Transverse colon (tissue), 4 donors: Measurements from ENCODE around the gene BAIAP2L2.

Experiments
- CTCF ChIP-seq, 5 experiments: fragments of 200-600 bp in 3 of 5; fragments of 450-650 bp in 2 of 5; sonication (generic) in 3 of 5; IDR thresholded peaks; 1 replicate in 2 of 5; 2 replicates in 3 of 5; pipeline ENCODE4 v1.5.1; 2016 to 2017; ENCODE audit warnings: antibody characterized with exemption in 5 of 5, inconsistent platforms in 3 of 5, mild to moderate bottlenecking in 2 of 5, moderate library complexity in 1 of 5
- EP300 ChIP-seq: sonication (generic); formaldehyde crosslinking; IDR thresholded peaks from one replicate; pipeline ENCODE4 v1.6.1; 2017; ENCODE audit warnings: antibody characterized with exemption, low read depth
- POLR2A ChIP-seq: fragments of 450-650 bp; IDR thresholded peaks from one replicate; pipeline ENCODE4 v1.6.1; 2016; ENCODE audit warnings: antibody characterized with exemption, mild to moderate bottlenecking, moderate library complexity
- POLR2AphosphoS5 ChIP-seq, 3 donors: sonication (generic); formaldehyde crosslinking; IDR thresholded peaks; one replicate each; pipeline ENCODE4 v1.6.1; 2016; ENCODE audit warnings: antibody characterized with exemption in 3 of 3

- no peak for TF ChIP-seq POLR2AphosphoS5 (IDR thresholded peaks at IDR 0.05)
- no peak for TF ChIP-seq CTCF (IDR thresholded peaks at IDR 0.05)
- no peak for TF ChIP-seq POLR2A
- no peak for TF ChIP-seq EP300
Measured at GRCh38 chr22:38065539-38065938, 44.9 kb downstream of the BAIAP2L2 start.
